Epidermal melanocyte (primary cell): ENCODE data around the gene SAMD11.
"Not testable (repeated sequence)": the region's sequence is repeated elsewhere in the genome, so short reads cannot be mapped to it uniquely, and the experiment has no call there.

Experiments used
- DNase-seq: peaks from one replicate; pipeline ENCODE4 v3.0.0; 2011; ENCODE audit warnings: low spot score; ENCODE audit not compliant: insufficient read length

SAMD11 gene

DNA sequence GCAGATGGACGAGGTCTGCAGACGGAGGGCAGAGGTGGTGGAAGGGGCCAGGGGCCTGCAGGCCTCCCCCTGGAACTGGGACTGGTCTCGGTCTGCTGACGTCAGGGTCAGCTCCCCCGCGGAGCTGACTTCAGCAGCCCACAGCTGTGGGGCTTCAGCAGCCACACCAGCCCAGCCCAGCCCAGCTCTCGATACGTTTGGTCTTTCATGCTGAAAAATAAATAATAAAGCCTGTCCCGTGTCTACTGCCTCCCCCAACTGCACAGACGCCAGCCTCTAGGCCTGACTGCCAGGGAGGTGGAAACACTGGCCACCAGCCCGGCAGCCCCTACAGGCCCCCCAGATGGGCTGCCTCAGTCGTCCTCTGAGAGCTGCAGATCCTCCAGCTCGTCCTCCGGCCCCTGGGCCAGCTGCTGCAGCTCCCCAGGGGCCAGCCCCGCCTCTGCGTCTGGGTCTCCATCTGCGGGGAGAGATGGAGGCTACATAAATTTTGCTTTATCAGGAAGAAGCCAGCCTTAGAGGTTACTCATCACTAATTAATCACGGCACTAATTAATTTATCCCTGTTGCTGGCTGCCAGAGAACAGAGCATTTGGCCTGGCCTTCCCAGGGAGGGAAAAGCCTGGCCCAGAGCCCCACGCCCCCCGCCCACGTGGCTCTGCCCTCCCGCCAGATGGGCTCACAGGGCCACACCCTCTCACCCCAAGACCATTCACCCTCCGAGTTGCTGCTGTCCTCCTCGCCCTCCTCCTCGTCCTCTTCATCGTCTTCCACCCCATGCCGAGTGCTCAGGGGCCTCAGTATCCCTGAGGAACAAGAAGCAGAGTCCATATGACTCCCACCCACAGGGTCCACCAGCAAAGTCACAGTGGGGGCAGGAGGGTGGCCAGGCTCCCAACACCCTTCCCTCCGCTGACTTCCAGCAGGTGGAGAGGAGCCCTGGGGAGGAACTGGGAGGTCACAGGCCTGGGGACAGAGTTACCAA is 20.9 kb downstream of the SAMD11 start:
- DNase-seq, result no peak

GRCh38 chr1:945688-946556 is 22.2 kb downstream of the SAMD11 start:
- DNase-seq, result no peak

DNA sequence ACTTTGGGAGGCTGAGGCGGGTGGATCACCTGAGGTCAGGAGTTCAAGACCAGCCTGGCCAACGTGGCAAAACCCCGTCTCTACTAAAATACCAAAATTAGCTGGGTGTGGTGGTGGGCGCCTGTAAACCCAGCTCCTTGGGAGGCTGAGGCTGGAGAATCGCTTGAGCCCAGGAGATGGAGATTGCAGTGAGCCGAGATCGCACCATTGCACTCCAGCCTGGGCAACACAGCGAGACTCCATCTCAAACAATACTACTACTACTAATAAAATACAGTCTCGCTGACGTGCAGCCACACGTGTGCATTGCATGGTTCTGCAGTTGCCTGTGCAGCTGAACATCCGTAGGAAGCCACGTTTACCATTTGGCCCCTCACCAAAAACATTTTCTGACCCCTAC is 23.1 kb downstream of the SAMD11 start:
- not testable (repeated sequence) for DNase-seq

GRCh38 chr1:947958-948357 is 24.2 kb downstream of the SAMD11 start:
- DNase-seq, result no peak

DNA sequence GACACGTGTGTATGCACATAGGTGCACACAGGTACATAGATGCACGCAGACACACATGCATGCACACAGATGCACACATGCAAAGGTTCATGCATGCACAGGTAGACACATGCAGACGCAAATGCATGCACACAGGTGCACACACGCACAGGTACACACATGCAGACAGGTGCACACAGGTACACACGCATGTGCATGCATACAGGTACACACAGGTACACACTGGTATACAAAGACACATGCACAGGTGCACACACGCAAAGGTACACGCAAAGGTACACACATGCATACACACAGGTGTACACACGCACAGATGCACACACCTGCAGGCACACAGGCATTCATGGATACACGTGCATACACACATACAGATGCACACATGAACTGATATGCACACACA is 26.5 kb downstream of the SAMD11 start:
- DNase-seq, result no peak

GRCh38 chr1:950881-951280 is 27.2 kb downstream of the SAMD11 start:
- DNase-seq, result no peak

DNA sequence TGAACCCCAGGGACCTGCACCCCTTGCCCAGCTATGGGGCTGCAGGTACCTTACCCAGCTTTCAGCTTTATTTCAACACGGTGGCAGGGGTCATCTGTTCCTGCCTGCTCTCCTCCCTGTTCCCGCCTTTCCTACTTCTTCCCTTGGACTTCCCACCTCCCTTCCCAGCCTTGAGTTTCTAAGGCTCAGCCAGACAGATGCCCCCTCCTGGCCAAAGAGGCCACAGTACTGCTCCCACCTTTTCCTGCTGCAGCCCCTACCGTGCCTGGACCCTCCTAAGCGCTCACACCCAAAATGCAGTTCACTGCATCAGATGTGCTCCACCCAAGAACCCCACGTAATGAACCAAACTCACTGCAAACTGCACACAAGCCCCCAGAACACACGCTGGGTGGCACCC is 27.6 kb downstream of the SAMD11 start:
- DNase-seq, result no peak

- DNase-seq, result no peak
Observed at GRCh38 chr1:952201-952600, 28.5 kb downstream of the SAMD11 start.

DNA sequence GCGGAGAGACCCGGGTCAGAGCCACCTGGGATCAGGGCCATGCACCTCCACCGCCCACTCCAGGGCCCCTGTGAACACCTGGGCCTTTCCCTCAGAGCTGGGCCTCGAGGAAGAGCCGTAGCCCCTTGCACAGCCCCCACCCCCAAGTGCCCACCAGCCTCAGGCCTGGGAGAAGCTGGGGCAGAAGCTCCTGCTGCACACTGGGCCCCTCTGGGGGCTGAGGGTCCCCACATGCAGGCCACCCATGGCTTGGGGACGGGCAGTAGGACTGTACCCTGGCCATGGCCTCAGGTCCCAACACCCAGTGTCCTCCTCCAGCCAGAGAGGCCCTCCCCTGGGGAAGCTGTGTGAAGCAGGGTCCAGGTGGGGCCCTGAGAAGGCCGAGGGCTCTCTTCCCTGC is 28.9 kb downstream of the SAMD11 start:
- no peak for DNase-seq

DNA sequence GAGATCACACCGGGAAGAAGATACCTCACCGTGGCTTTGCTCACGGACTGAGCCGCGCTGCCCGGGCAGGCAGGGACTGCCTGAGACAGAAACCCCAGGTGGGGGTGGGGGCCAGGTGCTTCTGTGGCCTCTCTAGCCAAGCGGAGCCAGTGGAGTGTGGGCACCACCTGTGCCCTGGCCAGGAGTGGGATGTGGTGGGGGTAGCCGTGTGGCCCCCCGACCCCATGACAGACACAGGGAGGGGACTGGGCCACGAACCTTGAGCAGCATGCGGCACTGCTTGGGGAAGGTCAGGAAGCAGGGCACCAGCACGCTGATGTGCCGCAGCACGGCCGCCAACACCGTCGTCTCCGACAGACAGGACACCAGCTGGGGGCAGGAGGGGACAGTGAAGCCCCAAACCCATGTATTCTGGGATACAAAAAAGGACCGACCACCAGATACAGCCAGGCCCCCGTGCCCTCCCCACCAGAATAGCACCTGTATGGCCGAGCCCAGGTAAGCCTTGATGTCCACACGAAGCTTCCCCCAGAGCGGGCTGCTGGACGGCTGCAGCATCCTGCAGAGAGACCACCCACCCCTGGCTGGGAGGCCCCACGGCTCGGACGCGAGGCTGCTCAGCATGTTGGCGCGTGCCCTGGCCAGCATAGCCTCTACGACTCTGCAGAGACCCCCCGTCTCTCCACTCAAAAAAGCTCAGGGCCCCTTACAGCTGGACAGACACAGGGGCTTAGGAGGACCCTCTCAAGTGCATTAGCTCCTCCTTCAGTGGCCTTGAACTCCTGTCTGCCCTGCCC is 30.0 kb downstream of the SAMD11 start:
- DNase-seq, result no peak

GRCh38 chr1:954927-955326 is 31.2 kb downstream of the SAMD11 start:
- no peak for DNase-seq

- DNase-seq, result no peak
Observed at GRCh38 chr1:955474-955873, 31.8 kb downstream of the SAMD11 start.

DNA sequence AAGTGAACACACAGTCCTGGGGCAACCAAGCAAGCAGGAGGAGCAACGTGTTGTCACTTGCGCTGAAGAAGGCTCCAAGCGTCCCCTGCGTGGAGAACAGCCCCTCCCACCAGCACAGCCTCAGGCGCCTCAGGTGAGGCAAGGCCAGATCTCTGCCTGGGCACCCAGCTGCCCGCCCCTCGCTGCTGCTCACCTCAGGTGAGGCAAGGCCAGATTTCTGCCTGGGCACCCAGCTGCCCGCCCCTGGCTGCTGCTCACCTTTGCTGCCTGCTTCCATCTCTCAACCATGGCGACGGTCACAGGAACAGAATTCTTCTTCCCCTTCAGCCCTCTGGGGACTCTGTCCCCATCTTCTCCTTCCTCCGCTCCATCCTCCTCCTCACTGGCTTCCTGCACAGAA is 32.9 kb downstream of the SAMD11 start:
- DNase-seq, result no peak

- peak; percentile 94 for DNase-seq
Observed at GRCh38 chr1:958823-959730, 35.4 kb downstream of the SAMD11 start, which contains the start of gene NOC2L. NOC2L (minus strand) TSS chr1:959256; CDS start chr1:959240, 16 bp downstream.

DNA sequence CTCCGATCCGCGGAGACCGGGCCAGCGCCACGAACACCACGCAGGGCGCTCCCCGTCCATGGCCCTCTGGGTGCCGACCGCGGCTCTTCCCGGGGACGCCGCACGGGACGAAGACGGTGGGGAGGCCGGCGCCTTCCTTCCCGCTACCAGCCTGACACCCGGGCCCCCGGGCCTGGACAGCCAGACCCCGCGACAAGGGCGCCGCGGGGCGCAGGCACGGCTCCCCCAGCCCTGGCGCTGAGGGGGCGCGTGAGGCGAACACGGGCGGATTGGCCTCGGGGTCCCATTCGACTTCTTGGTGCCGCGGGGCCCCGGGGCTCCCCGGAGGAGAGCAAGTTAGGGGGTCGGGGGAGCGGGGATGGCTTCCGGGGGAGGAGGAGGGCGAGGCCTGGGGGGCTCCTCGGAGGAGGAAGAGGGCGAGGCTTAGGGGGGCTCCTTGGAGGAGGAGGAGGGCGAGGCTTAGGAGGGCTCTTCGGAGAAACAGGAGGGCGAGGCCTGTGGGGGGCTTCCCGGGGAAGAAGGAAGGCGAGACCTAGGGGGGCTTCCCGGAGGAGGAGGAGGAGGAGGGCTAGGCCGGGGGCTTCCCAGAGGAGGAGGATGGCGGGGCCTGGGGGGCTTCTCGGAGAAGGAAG is 36.1 kb downstream of the SAMD11 start:
- no peak for DNase-seq

GRCh38 chr1:960363-961131 is 36.8 kb downstream of the SAMD11 start, which contains the start of gene KLHL17:
KLHL17 (plus strand) TSS chr1:960584; CDS start chr1:960694, 110 bp downstream.
- peak; percentile 92 for DNase-seq

DNA sequence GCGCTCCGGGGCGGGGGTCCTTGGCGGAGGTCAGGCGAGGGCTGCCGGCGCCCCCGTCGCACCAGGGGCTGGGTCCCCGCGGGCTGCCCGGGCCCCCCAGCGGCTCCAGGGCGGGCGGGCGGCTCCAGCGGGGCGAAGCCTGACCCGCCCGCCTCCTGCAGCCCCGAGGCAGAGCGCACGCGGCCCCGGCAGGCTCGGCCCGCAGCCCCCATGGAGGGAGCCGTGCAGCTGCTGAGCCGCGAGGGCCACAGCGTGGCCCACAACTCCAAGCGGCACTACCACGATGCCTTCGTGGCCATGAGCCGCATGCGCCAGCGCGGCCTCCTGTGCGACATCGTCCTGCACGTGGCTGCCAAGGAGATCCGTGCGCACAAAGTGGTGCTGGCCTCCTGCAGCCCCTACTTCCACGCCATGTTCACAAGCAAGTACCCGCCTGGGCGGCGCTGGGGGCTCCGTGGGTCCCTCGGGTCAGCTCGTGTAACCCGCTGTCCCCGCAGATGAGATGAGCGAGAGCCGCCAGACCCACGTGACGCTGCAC is 37.5 kb downstream of the SAMD11 start:
- DNase-seq, result no peak
